Heart left ventricle (tissue), 16 donors: Measurements from ENCODE around the gene STOML3. TPM values are rescaled to one million over a fixed set of nuclear protein-coding genes. Genes with fewer than 3 reads are reported as not detected.
A peak's percentile ranks its signal among the peaks of the same experiment; 100 is the strongest.

Experiments used
- ATAC-seq, 4 donors: fragments of 200-7000 bp; cut with Tn5 transposase; one replicate each; pipeline ENCODE4 v1.9.1; 2020 to 2022; ENCODE audit warnings: moderate library complexity in 4 of 4, mild to moderate bottlenecking in 3 of 4, moderate number of reproducible peaks in 1 of 4
- DNase-seq, 5 donors: peaks; one replicate each; pipeline ENCODE4 v3.0.0-alpha.2; 2020
- H3K27ac ChIP-seq, 12 donors: fragments of 200-600 bp; sonication (generic) in 4 of 12; one replicate each; pipeline versions ENCODE4 v1.5.0 to v1.8.0; 2016 to 2022; ENCODE audit warnings: mild to moderate bottlenecking in 2 of 12
- H3K27me3 ChIP-seq, 9 donors: fragments of 200-600 bp; sonication (generic) in 2 of 9; one replicate each; pipeline versions ENCODE4 v1.5.1 to v1.8.0; 2016 to 2022; ENCODE audit warnings: mild to moderate bottlenecking in 3 of 9
- H3K36me3 ChIP-seq, 9 donors: fragments of 200-600 bp; sonication (generic) in 2 of 9; one replicate each; pipeline versions ENCODE4 v1.5.0 to v1.8.0; 2018 to 2022; ENCODE audit warnings: mild to moderate bottlenecking in 2 of 9
- H3K4me1 ChIP-seq, 12 donors: fragments of 200-600 bp; sonication (generic) in 4 of 12; one replicate each; pipeline versions ENCODE4 v1.5.0 to v1.8.0; 2016 to 2022; ENCODE audit warnings: mild to moderate bottlenecking in 3 of 12
- H3K4me3 ChIP-seq, 12 donors: fragments of 200-600 bp; sonication (generic) in 4 of 12; one replicate each; pipeline versions ENCODE4 v1.5.0 to v1.8.0; 2017 to 2022; ENCODE audit warnings: mild to moderate bottlenecking in 9 of 12, moderate library complexity in 4 of 12
- H3K9me3 ChIP-seq, 12 donors: fragments of 200-600 bp; sonication (generic) in 4 of 12; one replicate each; pipeline versions ENCODE4 v1.5.0 to v1.8.0; 2016 to 2022; ENCODE audit warnings: mild to moderate bottlenecking in 1 of 12
- CTCF ChIP-seq, 12 donors: fragments of 200-600 bp; sonication (generic) in 4 of 12; IDR thresholded peaks; one replicate each; pipeline versions ENCODE4 v1.5.0 to v1.8.0; 2018 to 2022; ENCODE audit warnings: antibody characterized with exemption in 12 of 12, mild to moderate bottlenecking in 5 of 12
- POLR2A ChIP-seq, 2 donors: fragments of 450-650 bp; IDR thresholded peaks; one replicate each; pipeline ENCODE4 v1.6.1; 2017; ENCODE audit warnings: antibody characterized with exemption in 2 of 2, mild to moderate bottlenecking in 2 of 2, moderate library complexity in 2 of 2
- WGBS, 4 donors: extraction: QIAGEN DNeasy Blood & Tissue Kit in 2 of 4; methylation state at CpG; one replicate each; pipeline versions ENCODE4 v1.1.5 to v1.1.7; 2013 to 2018; 5-methylcytosine and 5-hydroxymethylcytosine counted together
- intact Hi-C, 10 donors: fragments of 100-400 bp; cut with DNase I; formaldehyde crosslinking; loops; one replicate each; pipeline versions ENCODE4 v1.11.1 to v1.14.2; 2022
- long read RNA-seq, 3 donors: library from polyadenylated mRNA; unstranded; transcript quantifications; one replicate each; pipeline ENCODE4 v2.0.0, GENCODE V29; 2020 to 2021
- polyA plus RNA-seq, 2 donors: library from polyadenylated mRNA; stranded (reverse); fragments of 200-250 nt; gene quantifications; one replicate each; pipeline ENCODE4 v1.2.3, GENCODE V29; 2013
- total RNA-seq, 9 donors: library from RNA; depleted of rRNA in 2 of 9; stranded (reverse); fragments of >200 nt in 2 of 9; fragmentation: NEBNext Ultra II Directional in 3 of 9; extraction: Animal tissue kit (Norgen Biotek cat#: 25700) in 3 of 9; gene quantifications; one replicate each; pipeline versions ENCODE4 v1.1.0 to v1.2.4, GENCODE V29; 2016 to 2023
- donor health status: ischemic (EF 13 %, LVEDD 7.1; RV severe dilation, severe dysfunction).
- donor health status: healthy with polysubstance abuse.
- donor health status: DM: no; HTN: yes; CAD: no.
- donor health status: DM: no; HTN: no; CAD: no.
- donor health status: ischemic (EF 25% LVEDD 6.9; RV normal size, moderate dysfunction).
- donor health status: ischemic (EF 25% LVEDD 5.7; RV mildly dilated, moderate dysfunction).
- donor health status: healthy.
- donor health status: DM: yes; HTN: yes; CAD: no.
- donor health status: ischemic (EF 35%, LVEDD 5.7; RV mildly dilated, moderate dysfunction).
- donor health status: nonischemic (EF 11% LVEDD 7.7; RV severe dilation, severe dysfunction).
- donor health status: DM: yes; HTN: yes; CAD: no.
- donor health status: PGD.
- donor health status: ischemic (EF 29% LVEDD 5.4; RV normal size, mild dysfunction).
- donor health status: nonischemic (EF 23%, LVEDD 6.1; RV moderate dilation, normal function).

Gene STOML3, protein sequence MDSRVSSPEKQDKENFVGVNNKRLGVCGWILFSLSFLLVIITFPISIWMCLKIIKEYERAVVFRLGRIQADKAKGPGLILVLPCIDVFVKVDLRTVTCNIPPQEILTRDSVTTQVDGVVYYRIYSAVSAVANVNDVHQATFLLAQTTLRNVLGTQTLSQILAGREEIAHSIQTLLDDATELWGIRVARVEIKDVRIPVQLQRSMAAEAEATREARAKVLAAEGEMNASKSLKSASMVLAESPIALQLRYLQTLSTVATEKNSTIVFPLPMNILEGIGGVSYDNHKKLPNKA
- total RNA-seq (not detected), polyA plus RNA-seq (not detected)
- long read RNA-seq, donor 1 = 0 reads
- long read RNA-seq, donor 2 = 0 reads
- long read RNA-seq, donor 3 = 0 reads

DNA sequence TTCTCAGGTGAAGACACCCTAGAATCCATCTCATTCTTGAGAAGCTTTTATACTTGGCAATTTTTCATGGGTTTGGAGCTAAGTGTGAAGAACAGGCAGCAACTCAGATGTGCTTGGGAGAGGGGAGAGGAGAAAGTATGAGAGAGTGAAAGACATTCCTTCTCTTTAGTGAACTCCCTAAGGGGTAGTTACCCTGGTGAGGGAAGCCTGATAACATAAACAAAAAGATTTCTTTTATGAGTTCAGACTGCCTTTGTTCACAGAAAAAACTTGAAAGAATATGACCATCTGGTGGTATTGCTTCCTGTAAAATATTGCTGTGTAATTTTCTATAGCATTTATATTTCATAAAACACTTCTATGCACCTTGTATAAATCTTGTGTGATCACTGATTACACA lies at the start of gene STOML3:
TSS of gene STOML3 (minus strand) at position 139 of the 400 bp plus-strand sequence. CDS start at position 29, 110 bp downstream.
- H3K27ac ChIP-seq = no peak within 1 kb of the TSS
- DNase-seq = no peak
- ATAC-seq = no peak
- intact Hi-C loops = no loop called here
- H3K27me3 ChIP-seq = no peaks in the 10 kb centered on the region
- peaks cover 0 to 5% (median 0%) of the 10 kb centered on the region in 12 donors for H3K4me1 ChIP-seq
- no peaks in the 10 kb centered on the region for H3K36me3 ChIP-seq
- no peak for TF ChIP-seq CTCF (IDR thresholded peaks at IDR 0.05)
- TF ChIP-seq POLR2A (IDR thresholded peaks at IDR 0.05) = no peak
- no peak within 1 kb of the TSS for H3K4me3 ChIP-seq
- no peaks in the 10 kb centered on the region for H3K9me3 ChIP-seq

GRCh38 chr13:39040206-39040605 lies 49.6 kb upstream of the STOML3 start:
- DNase-seq = no peak
- H3K27ac ChIP-seq = peak overlapping the region in 1 of 12 donors; percentile 94
- WGBS, 4 donors = 62 to 76% (median 68%) methylated on average over 1 of the region's 1 CpG
- intact Hi-C loops = loop anchor here in 2 of 10 donors (10.0 kb wide), 2 partner anchors 635 to 645 kb away; no protein-coding TSS in a partner anchor
- H3K9me3 ChIP-seq = no peaks in the 10 kb centered on the region
- peak overlapping the region in 1 of 12 donors; percentile 94 for H3K4me3 ChIP-seq
- peaks cover 0 to 30% (median 20%) of the 10 kb centered on the region in 9 donors for H3K36me3 ChIP-seq
- no peak for ATAC-seq
- TF ChIP-seq CTCF (IDR thresholded peaks at IDR 0.05) (no peak), POLR2A (IDR thresholded peaks at IDR 0.05) (no peak)
- no peaks in the 10 kb centered on the region for H3K27me3 ChIP-seq
- H3K4me1 ChIP-seq = peaks cover 4 to 53% (median 31%) of the 10 kb centered on the region in 12 donors

DNA sequence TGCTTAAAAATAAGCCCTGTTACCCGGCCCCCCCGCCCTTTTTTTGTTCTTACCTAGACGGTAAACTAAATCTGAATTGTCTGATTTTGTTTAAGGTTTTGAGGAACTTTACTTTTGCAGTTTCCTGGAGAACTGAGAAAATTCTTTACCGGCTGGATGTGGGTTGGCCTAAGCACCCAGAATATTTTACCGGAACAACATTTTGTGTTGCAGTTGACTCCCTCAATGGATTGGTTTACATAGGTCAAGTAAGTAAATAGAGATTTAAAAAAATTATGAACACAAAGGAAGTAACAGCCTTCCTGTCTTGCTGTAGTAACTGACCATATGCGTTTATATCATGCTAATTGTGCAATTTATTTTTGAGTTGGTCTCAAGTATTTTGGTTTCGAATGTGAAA lies 48.4 kb upstream of the STOML3 start:
- Histone ChIP-seq H3K4me3 (peak overlapping the region in 11 of 12 donors; percentile 66 to 94 (median 83)), H3K9me3 (no peaks in the 10 kb centered on the region), H3K36me3 (peaks cover 0 to 19% (median 9%) of the 10 kb centered on the region in 9 donors), H3K4me1 (peaks cover 7 to 65% (median 39%) of the 10 kb centered on the region in 12 donors), H3K27me3 (no peaks in the 10 kb centered on the region), H3K27ac (peak overlapping the region in 7 of 12 donors; percentile 83 to 94 (median 87))
- ATAC-seq (no peak), DNase-seq (no peak)
- TF ChIP-seq POLR2A (IDR thresholded peaks at IDR 0.05) (no peak), CTCF (IDR thresholded peaks at IDR 0.05) (no peak)
- WGBS, 4 donors = 23 to 28% (median 25%) methylated on average over 7 of the region's 7 CpGs
- intact Hi-C loops = loop anchor here in 2 of 10 donors (10.0 kb wide), 2 partner anchors 376 to 1746 kb away; partner anchors contain the start of gene SLC25A15 (in 2 of the 2)

- ATAC-seq = peak in 3 of 4 donors; percentile 10 to 29 (median 24)
- peaks cover 7 to 69% (median 39%) of the 10 kb centered on the region in 12 donors for H3K4me1 ChIP-seq
- 0 to 1% (median 1%) methylated on average over 15 of the region's 15 CpGs for WGBS, 4 donors
- no peaks in the 10 kb centered on the region for H3K9me3 ChIP-seq
- H3K27me3 ChIP-seq = no peaks in the 10 kb centered on the region
- intact Hi-C loops = loop anchor here in 2 of 10 donors (10.0 kb wide), 2 partner anchors 376 to 1746 kb away; partner anchors contain the start of gene SLC25A15 (in 2 of the 2)
- peaks cover 0 to 16% (median 6%) of the 10 kb centered on the region in 9 donors for H3K36me3 ChIP-seq
- peak in 2 of 5 donors; percentile 11 to 37 for DNase-seq
- H3K27ac ChIP-seq = peak overlapping the region in 11 of 12 donors; percentile 72 to 94 (median 84)
- peak overlapping the region; percentile 66 to 94 (median 81) for H3K4me3 ChIP-seq
- no peak for TF ChIP-seq CTCF (IDR thresholded peaks at IDR 0.05)
- TF ChIP-seq POLR2A (IDR thresholded peaks at IDR 0.05) = no peak
Measured at GRCh38 chr13:39038569-39039030, 48.0 kb upstream of the STOML3 start.
